GM18508 (cell line): ENCODE data around the gene ITGA7.
"Not testable (repeated sequence)": the region's sequence is repeated elsewhere in the genome, so short reads cannot be mapped to it uniquely, and the experiment has no call there.

Experiments used
- ATAC-seq: cut with Tn5 transposase; IDR thresholded peaks from one replicate; pipeline ENCODE4 v1.9.1; 2021; ENCODE audit warnings: moderate number of reproducible peaks; ENCODE audit not compliant: insufficient read depth, unreplicated experiment

Gene ITGA7

DNA sequence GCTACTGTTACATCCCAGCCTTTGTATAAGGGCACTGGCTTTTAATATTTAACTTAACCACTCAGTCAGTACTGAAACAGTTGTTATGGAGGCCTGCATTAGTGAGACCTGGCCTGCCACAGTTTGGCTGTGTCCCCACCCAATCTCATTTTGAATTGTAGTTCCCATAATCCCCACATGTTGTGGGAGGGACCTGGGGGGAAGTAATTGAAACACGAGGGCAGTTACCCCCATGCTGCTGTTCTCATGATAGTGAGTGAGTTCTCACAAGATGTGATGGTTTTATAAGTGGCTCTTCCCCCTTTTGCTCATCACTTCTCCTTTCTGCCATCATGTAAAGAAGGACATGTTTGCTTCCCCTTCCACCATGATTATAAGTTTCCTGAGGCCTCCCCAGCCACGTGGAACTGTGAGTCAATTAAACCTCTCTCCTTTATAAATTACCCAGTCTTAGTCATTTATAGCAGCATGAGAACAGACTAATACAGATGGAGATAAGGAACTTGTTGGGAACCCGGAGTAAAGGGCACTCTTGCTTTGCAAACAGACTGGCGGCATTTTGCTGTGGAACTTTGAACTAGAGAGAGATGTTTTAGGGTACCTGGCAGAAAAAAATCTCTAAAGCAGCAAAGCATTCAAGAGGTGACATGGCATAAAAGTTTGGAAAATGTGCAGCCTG, 56.9 kb downstream of the ITGA7 start:
- not testable (repeated sequence) for ATAC-seq

DNA sequence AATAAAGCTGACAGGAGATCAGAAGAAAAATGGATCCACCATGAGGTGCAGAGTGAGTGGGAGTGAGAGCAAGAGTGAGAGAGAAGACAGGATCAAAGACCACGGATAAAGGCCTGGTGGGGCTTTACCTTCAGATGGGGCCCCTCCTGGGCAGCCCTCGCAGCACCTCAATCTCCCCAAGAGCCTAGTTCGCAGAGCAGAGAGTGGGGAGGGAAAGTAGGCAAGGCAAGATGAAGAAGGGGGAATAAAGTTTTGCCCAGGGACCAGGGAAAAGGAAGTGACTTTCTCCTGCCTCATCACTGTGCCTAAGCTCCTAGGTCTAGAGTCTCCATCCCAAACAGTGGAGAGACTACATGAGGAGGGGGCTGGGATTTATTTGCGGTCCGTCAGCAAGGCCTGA, 60.7 kb downstream of the ITGA7 start:
- no peak for ATAC-seq

DNA sequence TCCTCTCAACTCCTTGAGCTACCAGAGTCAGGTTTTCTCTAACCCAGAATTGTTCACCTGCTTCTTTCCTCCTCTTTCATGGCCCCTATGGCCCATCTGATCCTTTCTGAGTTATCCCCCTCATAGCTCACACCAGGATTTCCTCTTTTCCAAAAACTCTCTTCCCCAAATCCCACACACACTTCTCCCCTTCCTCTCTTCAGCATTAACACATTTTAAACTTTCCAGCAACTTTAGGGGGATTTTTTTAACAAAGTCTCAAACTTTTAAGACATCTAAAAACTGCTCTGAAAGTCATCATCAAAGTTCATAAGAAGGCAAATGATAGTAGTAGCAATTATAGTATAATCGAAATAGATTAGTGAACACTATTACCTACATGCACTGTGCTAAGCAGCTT, 63.1 kb downstream of the ITGA7 start:
- ATAC-seq: no peak

DNA sequence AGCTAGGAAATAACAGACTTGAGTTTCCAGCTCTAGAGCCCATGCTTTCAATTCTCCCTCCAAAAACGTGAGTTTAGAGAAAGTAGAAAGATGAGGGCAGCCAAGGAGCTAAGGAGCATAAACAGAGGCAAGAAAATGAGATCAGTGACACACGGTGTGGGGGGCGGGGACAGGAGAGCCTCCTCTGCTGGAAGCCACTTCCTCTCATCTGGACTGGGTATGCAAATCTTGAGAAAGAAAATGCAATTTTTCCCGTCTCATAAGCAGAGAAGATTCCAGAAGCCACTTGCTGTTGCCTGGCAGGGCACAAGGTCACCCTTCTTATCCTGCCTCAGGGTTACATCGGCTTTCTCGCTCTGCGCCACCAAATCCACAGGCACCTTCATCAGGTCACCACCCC, 65.0 kb downstream of the ITGA7 start:
- ATAC-seq: no peak

DNA sequence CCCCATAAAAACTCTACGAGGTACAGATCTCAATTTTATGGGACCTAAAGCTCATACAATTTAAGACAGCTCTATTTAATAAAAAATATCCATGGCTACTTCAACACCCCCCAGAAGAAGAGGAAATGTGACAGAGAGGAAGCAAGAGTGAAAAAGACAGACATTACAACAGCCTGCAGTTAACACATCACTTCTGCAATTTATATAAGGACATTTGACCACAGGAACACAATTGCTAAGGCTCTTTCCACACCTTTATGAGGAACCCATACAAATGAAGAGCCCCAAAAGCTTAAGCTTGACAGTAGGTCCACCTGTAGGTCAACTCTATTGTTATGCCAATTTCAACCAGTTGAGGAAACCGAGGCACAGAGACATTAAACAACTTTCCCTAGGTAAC, 65.4 kb downstream of the ITGA7 start:
- ATAC-seq: no peak

DNA sequence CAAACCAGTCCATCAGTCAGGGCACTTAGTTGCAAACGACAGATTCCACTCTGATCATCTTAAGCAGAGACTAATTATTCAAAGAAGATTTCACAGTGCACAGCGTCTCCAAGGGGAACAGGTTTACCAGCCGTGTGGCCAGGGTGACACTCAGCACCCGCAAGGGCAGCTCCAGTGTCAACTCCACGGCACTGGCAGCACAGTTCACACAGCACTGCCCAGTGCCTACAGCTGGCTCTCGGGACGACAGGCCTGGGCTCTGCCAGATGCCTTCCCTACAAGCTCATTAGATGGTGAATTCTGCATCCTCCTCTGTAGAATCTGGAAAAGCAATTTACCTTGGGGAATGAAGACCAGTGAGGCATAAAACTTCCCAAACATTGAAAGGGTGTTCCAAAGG, 66.1 kb downstream of the ITGA7 start:
- no peak for ATAC-seq

DNA sequence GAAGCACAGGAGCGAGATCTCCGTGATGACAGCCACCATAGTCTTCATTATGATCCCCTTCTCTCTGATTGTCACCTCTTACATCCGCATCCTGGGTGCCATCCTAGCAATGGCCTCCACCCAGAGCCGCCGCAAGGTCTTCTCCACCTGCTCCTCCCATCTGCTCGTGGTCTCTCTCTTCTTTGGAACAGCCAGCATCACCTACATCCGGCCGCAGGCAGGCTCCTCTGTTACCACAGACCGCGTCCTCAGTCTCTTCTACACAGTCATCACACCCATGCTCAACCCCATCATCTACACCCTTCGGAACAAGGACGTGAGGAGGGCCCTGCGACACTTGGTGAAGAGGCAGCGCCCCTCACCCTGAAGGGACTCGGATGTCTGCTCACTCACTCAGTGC, 70.2 kb downstream of the ITGA7 start:
- ATAC-seq: no peak

DNA sequence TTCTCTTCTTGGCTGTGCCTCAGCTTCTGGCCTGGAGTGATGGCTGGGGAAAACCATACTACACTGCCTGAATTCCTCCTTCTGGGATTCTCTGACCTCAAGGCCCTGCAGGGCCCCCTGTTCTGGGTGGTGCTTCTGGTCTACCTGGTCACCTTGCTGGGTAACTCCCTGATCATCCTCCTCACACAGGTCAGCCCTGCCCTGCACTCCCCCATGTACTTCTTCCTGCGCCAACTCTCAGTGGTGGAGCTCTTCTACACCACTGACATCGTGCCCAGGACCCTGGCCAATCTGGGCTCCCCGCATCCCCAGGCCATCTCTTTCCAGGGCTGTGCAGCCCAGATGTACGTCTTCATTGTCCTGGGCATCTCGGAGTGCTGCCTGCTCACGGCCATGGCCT, 70.9 kb downstream of the ITGA7 start, which contains the start of gene OR10P1:
Gene OR10P1 (plus strand): TSS at position 40 of the 400 bp plus-strand sequence. CDS start 0 bp downstream, at position 40.
- ATAC-seq: no peak

DNA sequence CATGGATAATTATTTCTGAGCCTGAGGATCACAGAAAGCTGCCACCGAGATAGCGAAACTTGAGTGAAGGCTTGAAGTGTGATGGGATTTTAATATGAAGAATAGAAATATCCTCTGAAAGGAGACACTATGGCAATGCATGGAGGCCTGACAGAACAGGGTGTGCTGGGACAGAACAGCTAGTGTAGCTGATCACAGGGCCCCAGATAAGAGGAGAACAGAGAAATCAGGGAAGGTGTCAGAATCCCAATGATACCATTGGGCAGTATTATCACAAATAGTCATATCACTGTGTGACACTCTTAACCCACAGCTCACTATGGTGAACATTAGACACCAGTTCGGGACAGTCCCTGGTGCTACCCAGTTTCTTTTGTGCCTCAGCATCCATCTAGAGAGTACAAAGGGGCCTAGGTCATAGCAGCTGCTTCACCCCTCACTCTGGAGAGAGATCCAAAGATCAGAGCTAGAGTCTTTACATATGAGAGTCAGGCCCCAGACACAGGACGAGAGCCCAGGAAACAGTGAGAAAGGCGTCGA, 71.5 kb downstream of the ITGA7 start:
- ATAC-seq: no peak
